Prostate gland (tissue), 2 donors: ENCODE data around the gene EVC.

Experiments
- CTCF ChIP-seq, 4 experiments: fragments of 200-600 bp in 2 of 4; fragments of 450-650 bp in 2 of 4; sonication (generic) in 2 of 4; IDR thresholded peaks; 1 replicate in 3 of 4; 2 replicates in 1 of 4; pipeline ENCODE4 v1.5.1; 2016 to 2019; ENCODE audit warnings: antibody characterized with exemption in 4 of 4, mild to moderate bottlenecking in 2 of 4, moderate library complexity in 2 of 4
- POLR2A ChIP-seq: fragments of 450-650 bp; IDR thresholded peaks from one replicate; pipeline ENCODE4 v1.6.1; 2016; ENCODE audit warnings: antibody characterized with exemption, mild to moderate bottlenecking
- POLR2AphosphoS5 ChIP-seq: sonication (generic); formaldehyde crosslinking; IDR thresholded peaks from one replicate; pipeline ENCODE4 v1.6.1; 2017; ENCODE audit warnings: antibody characterized with exemption

DNA sequence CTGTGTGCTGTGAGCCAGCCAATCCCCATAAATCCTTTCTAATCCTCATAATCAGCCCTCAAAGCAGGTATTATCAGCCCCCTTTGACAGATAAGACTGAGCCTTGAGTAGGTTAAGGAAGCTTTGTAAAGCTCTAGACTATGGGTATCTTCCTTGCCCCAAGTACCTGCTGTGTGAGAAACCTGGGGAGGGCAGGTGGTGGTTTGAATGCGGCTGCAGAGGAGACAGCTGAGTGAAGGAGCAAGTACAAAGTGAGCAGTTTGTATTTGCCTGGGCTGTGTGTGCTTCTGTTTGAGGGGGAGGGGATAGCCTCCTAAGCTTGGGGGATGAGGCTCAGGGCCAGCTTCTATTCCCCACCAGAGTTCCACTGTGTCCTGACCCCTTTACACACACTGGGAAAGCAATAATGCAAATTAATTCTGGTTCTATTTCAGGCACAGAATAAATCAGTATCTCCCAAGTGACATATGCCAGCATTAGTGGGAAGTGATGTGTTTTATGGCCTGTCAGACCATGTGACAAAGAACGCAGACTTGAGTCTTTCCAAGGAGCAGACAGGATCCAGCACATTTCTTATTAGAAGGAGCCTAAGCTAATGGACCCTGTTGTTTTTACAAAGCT, 63.5 kb downstream of the EVC start:
- TF ChIP-seq CTCF (IDR thresholded peaks at IDR 0.05): no peak
- TF ChIP-seq POLR2A: no peak
- TF ChIP-seq POLR2AphosphoS5: no peak
